HG02642 (cell line): ENCODE results near the gene ZRANB1.
"Not testable (repeated sequence)": the region's sequence is repeated elsewhere in the genome, so short reads cannot be mapped to it uniquely, and the experiment has no call there.

Experiments
- ATAC-seq: cut with Tn5 transposase; IDR thresholded peaks from one replicate; pipeline ENCODE4 v1.9.1; 2021; ENCODE audit warnings: mild to moderate bottlenecking; ENCODE audit not compliant: unreplicated experiment, poor library complexity

ZRANB1 gene

DNA sequence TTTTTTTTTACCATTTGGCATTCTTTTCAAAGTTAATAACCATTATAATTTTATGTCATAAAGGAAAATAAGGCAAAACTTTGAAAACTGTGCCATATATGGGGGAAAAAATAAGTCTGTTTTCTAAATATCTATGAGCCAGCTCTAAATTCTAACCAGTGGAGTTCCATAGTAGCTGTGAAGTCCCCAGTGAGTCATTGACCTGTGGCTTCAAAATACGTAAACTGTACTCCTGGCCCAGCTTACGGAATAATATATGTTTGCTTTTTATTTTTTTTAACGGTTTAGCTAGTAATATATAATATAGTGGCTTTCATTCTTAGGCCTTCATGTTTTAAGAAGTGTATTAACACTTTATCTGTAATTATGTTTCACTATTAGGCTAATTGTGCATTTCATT lies 20.5 kb downstream of the ZRANB1 start:
- no peak for ATAC-seq

GRCh38 chr10:124963866-124964720 lies 22.2 kb downstream of the ZRANB1 start:
- ATAC-seq, result no peak

DNA sequence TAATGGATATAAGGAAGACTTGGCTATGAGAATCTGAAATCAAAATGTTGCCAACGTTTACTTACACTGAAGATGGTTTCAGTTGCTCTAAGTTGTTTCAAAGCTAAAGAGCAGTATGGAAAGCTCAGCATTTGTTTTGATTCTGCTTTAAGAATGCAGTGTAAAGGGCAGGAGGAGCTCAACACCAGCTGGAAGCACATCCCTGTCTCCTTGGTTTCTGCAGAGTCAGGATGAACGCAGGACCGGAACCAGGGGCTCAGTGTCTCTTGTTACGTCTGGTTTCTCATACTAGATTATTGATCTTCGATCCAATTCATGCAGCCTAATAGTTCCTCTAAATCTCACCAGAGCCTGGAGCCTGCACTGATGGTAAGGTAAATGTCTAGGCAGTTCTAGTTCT lies 24.1 kb downstream of the ZRANB1 start:
- no peak for ATAC-seq

DNA sequence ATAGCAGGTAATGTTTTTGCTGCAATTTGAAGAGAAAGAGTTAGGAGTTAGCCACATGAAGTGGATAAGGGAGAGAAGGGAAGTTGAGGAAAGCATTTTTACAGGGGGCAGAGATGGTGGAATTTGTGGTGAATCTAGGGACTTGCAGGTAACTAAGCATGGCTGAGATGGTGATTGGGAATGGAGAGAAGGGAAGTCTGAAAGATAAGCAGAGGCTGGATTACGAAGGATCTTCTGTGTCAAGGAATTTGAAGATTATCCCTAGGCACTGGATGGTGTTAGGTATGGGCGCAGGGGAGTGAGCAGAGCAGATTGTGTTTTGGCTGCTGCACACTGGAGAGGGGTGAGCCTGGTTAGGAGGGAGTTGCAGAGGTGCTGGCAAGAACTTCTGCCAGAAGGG lies 25.3 kb downstream of the ZRANB1 start:
- no peak for ATAC-seq

GRCh38 chr10:124971276-124971675 lies 29.4 kb downstream of the ZRANB1 start:
- no peak for ATAC-seq

- no peak for ATAC-seq
Measured at GRCh38 chr10:124972637-124973036, 30.7 kb downstream of the ZRANB1 start.

DNA sequence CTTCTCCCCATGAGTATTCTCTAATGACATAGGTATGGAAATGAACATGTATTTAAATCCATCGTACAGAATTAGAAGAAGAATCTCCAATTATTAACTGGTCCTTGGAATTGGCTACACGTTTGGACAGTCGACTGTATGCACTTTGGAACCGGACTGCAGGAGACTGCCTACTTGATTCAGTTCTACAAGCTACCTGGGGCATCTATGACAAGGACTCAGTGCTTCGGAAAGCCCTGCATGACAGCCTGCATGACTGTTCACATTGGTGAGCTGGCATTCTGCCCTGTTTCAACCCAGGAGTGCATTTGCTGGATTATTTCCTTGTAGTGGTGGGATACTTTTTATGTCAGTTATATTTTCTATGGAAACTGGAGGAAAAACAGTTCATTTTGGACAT lies 32.2 kb downstream of the ZRANB1 start:
- no peak for ATAC-seq

DNA sequence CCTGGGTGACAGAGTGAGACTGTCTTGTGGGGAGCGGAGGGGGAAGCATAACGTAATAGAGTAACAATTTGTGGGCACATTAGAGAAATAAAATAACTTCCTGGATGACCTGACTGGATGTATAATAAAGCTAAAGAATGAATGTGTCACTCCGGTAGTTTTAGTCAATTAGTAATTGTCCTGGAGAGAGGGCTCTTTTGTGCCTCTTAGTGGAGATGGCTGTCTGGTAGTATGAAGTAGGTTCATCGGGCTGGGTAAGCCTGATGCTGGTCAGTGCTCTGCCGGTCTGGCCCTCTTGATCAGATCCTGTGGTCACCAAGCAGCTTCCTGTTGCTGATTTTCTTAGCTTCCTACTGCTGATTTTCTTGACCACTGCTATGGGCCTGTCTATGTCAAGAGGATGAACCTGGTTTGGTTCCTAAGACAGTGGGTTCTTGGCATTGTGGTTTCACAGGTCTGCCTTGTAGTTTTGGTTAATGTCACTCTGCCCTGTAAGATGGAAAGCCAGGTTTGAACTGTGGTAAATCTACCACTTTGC lies 34.1 kb downstream of the ZRANB1 start:
- no peak for ATAC-seq

DNA sequence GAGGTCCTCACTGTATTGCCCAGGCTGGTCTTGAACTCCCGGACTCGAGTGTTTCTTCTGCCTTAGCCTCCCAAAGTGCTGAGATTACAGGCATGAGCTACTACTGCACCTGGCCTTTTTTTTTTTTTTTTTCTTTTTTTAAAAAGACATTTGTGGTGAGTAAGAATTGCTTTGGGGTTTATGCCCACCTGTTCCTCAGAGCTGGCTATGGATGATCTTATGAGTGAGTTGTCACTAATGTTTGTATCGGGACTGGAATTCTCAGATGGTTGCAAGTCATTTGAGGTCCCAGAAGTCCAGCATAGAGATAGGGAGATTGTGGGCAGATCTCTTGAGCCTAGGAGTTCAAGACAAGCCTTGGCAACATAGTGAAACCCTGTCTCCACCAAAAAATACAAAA lies 35.2 kb downstream of the ZRANB1 start:
- ATAC-seq, result no peak

DNA sequence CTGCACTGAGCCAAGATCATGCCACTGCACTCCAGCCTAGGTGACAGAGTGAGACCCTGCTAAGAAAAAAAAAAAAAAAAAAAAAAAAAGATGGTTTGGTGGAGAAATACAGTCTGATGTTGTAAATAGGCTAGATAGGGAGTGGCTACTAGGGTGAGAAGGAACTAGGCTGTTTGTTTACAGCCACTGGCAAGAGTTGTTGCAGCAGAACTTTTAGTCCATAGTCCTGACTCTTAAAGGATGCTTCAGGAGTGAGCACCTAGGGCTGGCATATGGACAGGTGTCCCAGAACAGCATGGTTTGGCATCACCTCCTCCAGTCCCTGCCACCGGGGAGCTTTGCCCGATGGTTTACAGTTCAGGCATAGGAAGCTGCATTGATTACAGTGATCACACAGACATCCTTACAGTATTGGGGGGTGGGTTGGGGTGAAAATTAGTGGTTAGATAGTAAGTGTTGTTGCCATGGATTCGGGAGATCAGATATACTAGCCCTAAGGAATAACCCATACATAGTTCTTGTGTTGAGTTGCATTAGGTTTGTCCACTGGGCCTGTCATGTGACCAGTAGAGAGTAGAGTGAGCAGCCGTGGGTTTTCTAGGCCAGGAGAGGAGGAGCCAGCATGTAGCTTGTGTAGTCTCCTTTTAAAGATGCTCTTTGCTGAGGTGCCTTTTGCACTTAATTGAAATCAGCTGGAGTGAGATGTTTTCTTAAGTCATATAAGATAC lies 35.9 kb downstream of the ZRANB1 start:
- ATAC-seq, result no peak

- no peak for ATAC-seq
Measured at GRCh38 chr10:124978376-124978725, 36.4 kb downstream of the ZRANB1 start.

- no peak for ATAC-seq
Measured at GRCh38 chr10:124983321-124983720, 41.4 kb downstream of the ZRANB1 start.

GRCh38 chr10:124984376-124984775 lies 42.5 kb downstream of the ZRANB1 start:
- no peak for ATAC-seq

- no peak for ATAC-seq
Measured at GRCh38 chr10:124985162-124985561, 43.2 kb downstream of the ZRANB1 start.

DNA sequence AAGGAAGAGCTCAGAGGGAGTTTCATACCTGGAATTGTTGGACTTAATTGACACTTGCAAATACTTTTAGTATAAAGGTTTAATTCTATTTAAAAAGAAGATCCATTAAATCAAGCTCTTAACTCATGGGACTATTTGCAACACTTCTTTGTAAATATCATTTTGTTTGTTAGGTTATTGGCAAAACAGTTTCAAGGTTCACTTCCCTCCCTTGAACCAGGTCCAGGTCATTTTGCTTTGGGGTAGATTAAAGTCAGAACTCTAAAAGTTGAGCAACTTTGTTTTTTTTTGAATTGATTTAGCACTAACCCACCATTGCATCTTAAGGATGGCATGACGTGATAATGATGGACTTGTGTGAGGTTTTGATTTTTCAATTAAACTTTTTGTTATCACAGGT lies 45.9 kb downstream of the ZRANB1 start:
- ATAC-seq, result no peak

DNA sequence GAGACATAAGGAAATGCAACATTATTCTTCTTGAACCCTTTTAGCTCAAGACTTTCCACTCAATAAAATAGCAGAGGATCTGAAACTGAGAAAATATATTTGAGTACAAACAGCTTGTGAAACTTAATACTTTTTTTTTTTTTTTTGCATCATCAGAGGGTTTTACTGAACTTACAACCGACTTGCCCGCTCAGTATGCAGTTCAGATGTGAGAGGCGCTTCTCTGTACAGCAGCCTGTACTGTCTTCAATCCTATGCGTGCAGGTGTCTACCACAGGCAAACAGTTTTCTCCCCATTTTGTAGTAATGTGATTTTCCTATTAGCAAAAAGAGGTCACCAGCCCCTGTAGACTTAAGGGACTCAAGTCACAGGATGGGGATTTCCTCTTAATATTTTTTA lies 46.8 kb downstream of the ZRANB1 start:
- not testable (repeated sequence) for ATAC-seq

GRCh38 chr10:124989526-124989925 lies 47.6 kb downstream of the ZRANB1 start:
- ATAC-seq, result no peak

DNA sequence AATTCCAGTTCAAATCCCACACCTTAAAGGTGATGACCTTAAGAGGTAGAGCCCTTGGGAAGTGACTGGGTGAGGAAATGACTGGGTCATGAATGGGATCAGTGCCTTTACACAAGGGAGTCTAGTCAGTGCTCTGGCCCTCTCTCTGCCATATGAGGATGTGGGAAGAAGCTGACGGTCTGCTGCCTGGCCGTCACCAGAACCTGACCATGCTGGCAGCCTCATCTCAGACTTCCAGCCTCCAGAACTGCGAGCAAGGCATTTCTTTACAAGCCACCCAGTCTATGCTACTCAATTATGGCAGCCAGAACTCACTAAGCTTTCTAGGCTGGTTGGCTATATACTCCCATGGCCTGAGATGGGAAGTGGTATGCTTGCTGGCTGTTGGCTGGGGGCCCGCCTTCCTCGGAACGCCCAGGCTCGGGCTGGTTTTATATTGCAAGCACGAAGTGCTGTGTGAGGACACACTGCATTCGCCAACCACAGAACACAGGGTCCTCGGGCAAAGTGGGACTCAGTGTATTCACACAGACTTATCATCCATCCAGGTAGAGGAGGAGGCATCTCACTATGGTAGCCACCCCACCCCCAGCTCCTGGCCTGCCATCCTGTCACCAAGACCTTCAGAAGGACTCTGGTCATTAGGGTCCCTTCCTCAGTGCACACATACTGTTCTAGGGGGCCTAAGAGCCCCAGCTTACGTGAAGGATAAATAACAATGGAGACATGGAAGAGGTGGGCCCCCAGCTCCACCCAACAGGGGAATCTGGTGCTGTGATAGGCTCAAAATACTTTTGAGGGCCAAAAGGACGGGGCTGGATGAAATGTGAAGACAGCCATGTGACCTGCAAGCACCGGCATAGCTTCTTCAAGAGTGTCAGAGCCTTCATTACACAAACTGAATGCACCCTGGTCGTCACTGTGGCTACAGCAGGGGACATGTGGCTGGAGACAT lies 49.0 kb downstream of the ZRANB1 start:
- no peak for ATAC-seq

DNA sequence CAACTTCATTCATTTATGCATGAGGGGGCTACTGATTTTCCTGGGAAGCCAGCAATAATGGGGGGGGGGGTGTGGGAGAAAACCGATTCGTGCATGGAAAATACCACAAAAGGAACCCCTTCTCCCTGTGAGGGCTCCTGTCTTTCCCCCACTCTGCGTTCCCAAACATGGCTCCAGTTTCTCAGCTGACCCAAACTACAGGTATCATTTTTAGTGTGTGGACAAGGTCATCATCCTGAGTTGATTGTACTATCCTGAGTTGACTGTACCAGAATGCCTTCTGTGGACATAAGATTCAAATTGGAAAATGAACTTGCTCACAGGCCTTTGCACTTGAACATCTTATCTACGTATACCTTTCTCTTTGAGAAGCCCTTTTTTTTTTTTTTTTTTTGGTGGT lies 49.9 kb downstream of the ZRANB1 start:
- no peak for ATAC-seq
